Upper lobe of right lung (tissue), 1 donor: ENCODE results near the gene KAZALD1. TPM values are rescaled to one million over a fixed set of nuclear protein-coding genes. Genes with fewer than 3 reads are reported as not detected.

Experiments
- ATAC-seq: fragments of 200-7000 bp; cut with Tn5 transposase; one replicate; pipeline ENCODE4 v1.9.1; 2020; ENCODE audit warnings: mild to moderate bottlenecking, moderate library complexity
- DNase-seq: peaks from one replicate; pipeline ENCODE4 v3.0.0-alpha.2; 2020
- H3K27ac ChIP-seq: fragments of 200-600 bp; one replicate; pipeline ENCODE4 v1.8.0; 2022
- H3K27me3 ChIP-seq: fragments of 200-600 bp; one replicate; pipeline ENCODE4 v1.8.0; 2022; ENCODE audit warnings: mild to moderate bottlenecking
- H3K36me3 ChIP-seq: fragments of 200-600 bp; one replicate; pipeline ENCODE4 v1.8.0; 2022
- H3K4me1 ChIP-seq: fragments of 200-600 bp; one replicate; pipeline ENCODE4 v1.8.0; 2022
- H3K4me3 ChIP-seq: fragments of 200-600 bp; one replicate; pipeline ENCODE4 v1.8.0; 2022; ENCODE audit warnings: mild to moderate bottlenecking
- H3K9me3 ChIP-seq: fragments of 200-600 bp; one replicate; pipeline ENCODE4 v1.8.0; 2022
- CTCF ChIP-seq: fragments of 200-600 bp; IDR thresholded peaks from one replicate; pipeline ENCODE4 v1.8.0; 2022; ENCODE audit warnings: antibody characterized with exemption
- intact Hi-C: fragments of 100-400 bp; cut with DNase I; formaldehyde crosslinking; loops from one replicate; pipeline ENCODE4 v1.11.0; 2022
- total RNA-seq: library from RNA; stranded (reverse); fragmentation: NEBNext Ultra II Directional; extraction: Animal tissue kit (Norgen Biotek cat#: 25700); gene quantifications from one replicate; pipeline ENCODE4 v1.2.1, GENCODE V29; 2021
- donor health status: DM: no; HTN: yes; CAD: no; lungs with severe emphysema.

KAZALD1 gene
- total RNA-seq, 1 donor from 2014 or later, result 8.4 TPM

GRCh38 chr10:101080933-101081931 lies 19.4 kb downstream of the KAZALD1 start:
- Histone ChIP-seq H3K27me3 (peaks cover 43% of the 10 kb centered on the region), H3K27ac (no peak overlapping the region), H3K4me1 (no peaks in the 10 kb centered on the region), H3K36me3 (no peaks in the 10 kb centered on the region), H3K4me3 (no peak overlapping the region), H3K9me3 (no peaks in the 10 kb centered on the region)
- TF ChIP-seq CTCF, result no peak
- ATAC-seq, result peak; percentile 26
- intact Hi-C loops, result no loop called here
- DNase-seq, result no peak

- H3K36me3 ChIP-seq, result no peaks in the 10 kb centered on the region
- ATAC-seq, result no peak
- no peak for DNase-seq
- H3K4me3 ChIP-seq, result no peak overlapping the region
- intact Hi-C loops, result no loop called here
- H3K9me3 ChIP-seq, result no peaks in the 10 kb centered on the region
- H3K27me3 ChIP-seq, result peaks cover 64% of the 10 kb centered on the region
- H3K27ac ChIP-seq, result no peak overlapping the region
- TF ChIP-seq CTCF, result no peak
- H3K4me1 ChIP-seq, result no peaks in the 10 kb centered on the region
These were observed 24.1 kb downstream of the KAZALD1 start for GRCh38 chr10:101085846-101086245.

GRCh38 chr10:101087376-101087775 lies 25.6 kb downstream of the KAZALD1 start:
- intact Hi-C loops, result no loop called here
- TF ChIP-seq CTCF, result no peak
- ATAC-seq (no peak), DNase-seq (no peak)
- H3K4me3 ChIP-seq, result no peak overlapping the region
- H3K27ac ChIP-seq, result no peak overlapping the region
- H3K36me3 ChIP-seq, result no peaks in the 10 kb centered on the region
- H3K4me1 ChIP-seq, result no peaks in the 10 kb centered on the region
- H3K9me3 ChIP-seq, result no peaks in the 10 kb centered on the region
- peaks cover 62% of the 10 kb centered on the region for H3K27me3 ChIP-seq

- no peaks in the 10 kb centered on the region for H3K9me3 ChIP-seq
- intact Hi-C loops, result no loop called here
- H3K27me3 ChIP-seq, result peaks cover 60% of the 10 kb centered on the region
- H3K4me3 ChIP-seq, result no peak overlapping the region
- H3K36me3 ChIP-seq, result no peaks in the 10 kb centered on the region
- H3K27ac ChIP-seq, result no peak overlapping the region
- H3K4me1 ChIP-seq, result no peaks in the 10 kb centered on the region
- DNase-seq, result no peak
- TF ChIP-seq CTCF, result no peak
- ATAC-seq, result no peak
These were observed 26.2 kb downstream of the KAZALD1 start for GRCh38 chr10:101087965-101088364.

- Histone ChIP-seq H3K27ac (no peak overlapping the region), H3K36me3 (no peaks in the 10 kb centered on the region), H3K4me1 (no peaks in the 10 kb centered on the region), H3K27me3 (peaks cover 61% of the 10 kb centered on the region), H3K4me3 (no peak overlapping the region), H3K9me3 (no peaks in the 10 kb centered on the region)
- no peak for TF ChIP-seq CTCF
- DNase-seq, result no peak
- intact Hi-C loops, result loop anchor here (10.0 kb wide), 1 partner anchor 55 kb away; no protein-coding TSS in a partner anchor
- no peak for ATAC-seq
These were observed 27.9 kb downstream of the KAZALD1 start for GRCh38 chr10:101089520-101090299.
